ENCODE measurements around the gene BEGAIN.

BEGAIN gene

DNA sequence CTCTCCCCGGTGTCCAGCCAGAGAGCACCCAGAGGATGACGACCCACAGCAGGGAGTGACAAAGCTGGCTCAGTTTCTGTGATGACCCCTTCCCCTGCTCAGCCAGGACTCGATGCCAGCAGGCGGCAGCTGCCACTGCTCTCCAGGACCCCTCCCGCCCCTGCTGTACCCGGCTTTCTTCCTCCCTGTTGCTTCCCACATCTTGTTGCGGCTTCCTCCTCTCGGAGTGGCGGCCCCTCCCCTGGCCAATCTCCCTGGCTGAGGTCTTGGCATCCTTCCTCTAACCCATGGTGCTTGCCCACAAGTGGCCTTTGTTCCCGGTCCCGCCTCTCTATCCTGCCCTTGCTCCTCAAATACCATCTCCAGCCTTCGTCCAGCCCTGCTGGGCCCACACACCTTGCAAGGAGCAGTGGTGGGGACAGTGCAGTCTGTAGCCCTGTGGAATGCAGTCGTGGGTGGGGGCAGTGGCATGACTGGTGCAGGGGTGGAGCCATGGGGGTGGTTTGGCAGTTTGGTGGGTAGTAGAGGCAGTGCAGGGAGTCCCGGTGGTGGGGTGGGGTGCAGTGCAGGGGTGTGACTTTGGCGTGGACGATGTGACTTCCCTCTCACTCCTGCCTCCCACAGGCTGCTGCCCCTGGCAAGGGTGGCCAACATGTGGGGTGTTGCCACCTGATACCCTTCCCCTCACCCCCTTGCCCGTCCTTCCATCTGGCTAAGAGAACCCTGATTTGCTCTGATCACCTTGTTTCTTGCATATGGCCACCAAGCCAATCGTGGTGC lies 16.3 kb upstream of the BEGAIN start:
- H3K4me2 ChIP-seq (ENCODE audit: low read length): no peak overlapping the region
- H3F3A ChIP-seq (ENCODE audit: control insufficient read depth, insufficient read depth): no peaks in the 10 kb centered on the region

DNA sequence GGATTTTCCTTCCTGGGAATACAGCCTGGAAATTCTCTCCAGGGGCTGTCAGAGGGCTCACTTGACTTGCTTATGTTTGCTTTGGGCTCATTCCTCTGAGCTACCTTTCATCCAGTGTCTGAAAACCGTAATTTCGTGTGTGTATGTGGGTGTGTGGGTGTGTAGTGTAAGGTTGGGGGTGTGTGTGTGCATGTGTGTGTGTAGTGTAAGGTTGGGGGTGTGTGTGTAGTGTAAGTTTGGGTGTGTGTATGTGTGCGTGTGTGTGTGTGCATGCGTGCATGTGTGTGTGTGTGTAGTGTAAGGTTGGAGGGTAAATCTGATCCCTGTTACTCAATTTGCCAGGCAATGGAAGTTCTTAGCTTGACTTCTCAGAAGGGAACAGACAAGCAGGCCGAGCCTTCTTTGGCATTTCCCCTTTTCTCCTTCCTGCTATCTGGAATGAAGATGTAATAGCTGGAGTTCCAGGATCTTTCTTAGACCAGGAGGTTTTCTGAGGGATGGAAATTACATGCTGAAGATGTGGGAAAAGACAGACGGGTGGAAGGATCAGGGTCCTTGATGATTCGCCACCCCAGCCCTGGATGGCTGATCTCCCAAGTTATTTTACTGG lies 15.5 kb upstream of the BEGAIN start:
- Histone ChIP-seq H3K9me3 (ENCODE audit: control insufficient read depth, insufficient read depth, low read length) (no peaks in the 10 kb centered on the region), H3K36me3 (ENCODE audit: control insufficient read depth, low read length) (no peaks in the 10 kb centered on the region), H4K20me1 (ENCODE audit: control insufficient read depth, insufficient read depth, low read depth, low read length) (no peaks in the 10 kb centered on the region), H3K9me2 (replicated peaks; ENCODE audit: control insufficient read depth, low read length) (no peaks in the 10 kb centered on the region), H3K4me2 (ENCODE audit: low read length) (no peak overlapping the region), H3K4me3 (ENCODE audit: low read length) (no peak overlapping the region), H3K27me3 (ENCODE audit: control insufficient read depth, low read length) (peaks cover 5% of the 10 kb centered on the region), H3K27ac (ENCODE audit: low read depth, low read length) (no peak overlapping the region), H3F3A (ENCODE audit: control insufficient read depth, insufficient read depth) (no peaks in the 10 kb centered on the region), H3K4me1 (ENCODE audit: control insufficient read depth, low read length) (no peaks in the 10 kb centered on the region), H3K79me2 (ENCODE audit: control insufficient read depth, low read length) (no peaks in the 10 kb centered on the region)
- TF ChIP-seq EZH2phosphoT487 (IDR thresholded peaks at IDR 0.05; ENCODE audit: borderline replicate concordance, low read length): no peak
- TF ChIP-seq, protein P1, sequence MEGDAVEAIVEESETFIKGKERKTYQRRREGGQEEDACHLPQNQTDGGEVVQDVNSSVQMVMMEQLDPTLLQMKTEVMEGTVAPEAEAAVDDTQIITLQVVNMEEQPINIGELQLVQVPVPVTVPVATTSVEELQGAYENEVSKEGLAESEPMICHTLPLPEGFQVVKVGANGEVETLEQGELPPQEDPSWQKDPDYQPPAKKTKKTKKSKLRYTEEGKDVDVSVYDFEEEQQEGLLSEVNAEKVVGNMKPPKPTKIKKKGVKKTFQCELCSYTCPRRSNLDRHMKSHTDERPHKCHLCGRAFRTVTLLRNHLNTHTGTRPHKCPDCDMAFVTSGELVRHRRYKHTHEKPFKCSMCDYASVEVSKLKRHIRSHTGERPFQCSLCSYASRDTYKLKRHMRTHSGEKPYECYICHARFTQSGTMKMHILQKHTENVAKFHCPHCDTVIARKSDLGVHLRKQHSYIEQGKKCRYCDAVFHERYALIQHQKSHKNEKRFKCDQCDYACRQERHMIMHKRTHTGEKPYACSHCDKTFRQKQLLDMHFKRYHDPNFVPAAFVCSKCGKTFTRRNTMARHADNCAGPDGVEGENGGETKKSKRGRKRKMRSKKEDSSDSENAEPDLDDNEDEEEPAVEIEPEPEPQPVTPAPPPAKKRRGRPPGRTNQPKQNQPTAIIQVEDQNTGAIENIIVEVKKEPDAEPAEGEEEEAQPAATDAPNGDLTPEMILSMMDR (IDR thresholded peaks at IDR 0.05; ENCODE audit: low read depth, low read length, poor library complexity, severe bottlenecking): no peak

More for the DNA sequence above, 16.3 kb upstream of the BEGAIN start:
- Histone ChIP-seq H4K20me1 (ENCODE audit: control insufficient read depth, insufficient read depth, low read depth, low read length) (no peaks in the 10 kb centered on the region), H3K9me3 (ENCODE audit: control insufficient read depth, insufficient read depth, low read length) (no peaks in the 10 kb centered on the region), H3K4me3 (ENCODE audit: low read length) (no peak overlapping the region), H3K27ac (ENCODE audit: low read depth, low read length) (no peak overlapping the region), H3K9me2 (replicated peaks; ENCODE audit: control insufficient read depth, low read length) (no peaks in the 10 kb centered on the region), H3K4me1 (ENCODE audit: control insufficient read depth, low read length) (no peaks in the 10 kb centered on the region), H3K36me3 (ENCODE audit: control insufficient read depth, low read length) (no peaks in the 10 kb centered on the region), H3K27me3 (ENCODE audit: control insufficient read depth, low read length) (peaks cover 3% of the 10 kb centered on the region; the same call in 1 of the 2 replicates), H3K79me2 (ENCODE audit: control insufficient read depth, low read length) (no peaks in the 10 kb centered on the region)
- TF ChIP-seq, protein P1 (IDR thresholded peaks at IDR 0.05; ENCODE audit: low read depth, low read length, poor library complexity, severe bottlenecking): no peak
- no peak for TF ChIP-seq EZH2phosphoT487 (IDR thresholded peaks at IDR 0.05; ENCODE audit: borderline replicate concordance, low read length)

DNA sequence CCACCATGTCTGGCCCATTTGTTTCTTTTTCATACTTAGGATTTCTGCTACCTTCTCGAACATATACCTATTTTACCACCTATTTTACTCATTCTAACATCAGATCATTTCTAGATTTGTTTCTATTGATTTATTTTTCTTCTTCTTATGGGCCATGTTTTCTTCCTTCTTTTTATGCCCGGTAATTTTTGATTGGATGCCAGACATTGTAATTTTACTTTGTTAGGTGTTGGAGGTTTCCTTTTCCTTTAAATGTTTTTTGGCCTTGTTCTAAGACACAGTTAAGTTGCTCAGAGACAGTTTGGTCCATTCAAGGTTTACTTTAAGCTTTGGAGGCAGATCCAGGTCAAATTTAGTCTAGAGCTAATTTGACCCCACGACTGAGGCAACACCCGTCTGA lies 14.7 kb upstream of the BEGAIN start:
- Histone ChIP-seq H3K27me3 (ENCODE audit: control insufficient read depth, low read length) (peaks cover 5% of the 10 kb centered on the region), H4K20me1 (ENCODE audit: control insufficient read depth, insufficient read depth, low read depth, low read length) (no peaks in the 10 kb centered on the region), H3K4me1 (ENCODE audit: control insufficient read depth, low read length) (no peaks in the 10 kb centered on the region), H3K9me2 (replicated peaks; ENCODE audit: control insufficient read depth, low read length) (no peaks in the 10 kb centered on the region), H3K79me2 (ENCODE audit: control insufficient read depth, low read length) (no peaks in the 10 kb centered on the region), H3K4me2 (ENCODE audit: low read length) (no peak overlapping the region), H3F3A (ENCODE audit: control insufficient read depth, insufficient read depth) (no peaks in the 10 kb centered on the region), H3K9me3 (ENCODE audit: control insufficient read depth, insufficient read depth, low read length) (no peaks in the 10 kb centered on the region), H3K4me3 (ENCODE audit: low read length) (no peak overlapping the region), H3K27ac (ENCODE audit: low read depth, low read length) (no peak overlapping the region), H3K36me3 (ENCODE audit: control insufficient read depth, low read length) (no peaks in the 10 kb centered on the region)
- TF ChIP-seq, protein P1 (IDR thresholded peaks at IDR 0.05; ENCODE audit: low read depth, low read length, poor library complexity, severe bottlenecking): no peak
- TF ChIP-seq EZH2phosphoT487 (IDR thresholded peaks at IDR 0.05; ENCODE audit: borderline replicate concordance, low read length): no peak

Measured in DOHH2 (cell line).